ENCODE data around the gene PTPRK.

GRCh38 chr6:128204616-128205015, 315.8 kb downstream of the PTPRK start:
- no peak for TF ChIP-seq CTCF (IDR thresholded peaks at IDR 0.05)
- TF ChIP-seq POLR2A (IDR thresholded peaks at IDR 0.05), result no peak
- TF ChIP-seq EP300 (IDR thresholded peaks at IDR 0.05; ENCODE audit: low read depth), result no peak
- no peak for TF ChIP-seq POLR2AphosphoS5 (IDR thresholded peaks at IDR 0.05)

All from transverse colon (tissue), 4 donors.